ENCODE measurements around the gene IQCM. TPM values are rescaled to one million over a fixed set of nuclear protein-coding genes. Genes with fewer than 3 reads are reported as not detected.

IQCM gene
- total RNA-seq, 1 experiment from 2014 or later = not detected

DNA sequence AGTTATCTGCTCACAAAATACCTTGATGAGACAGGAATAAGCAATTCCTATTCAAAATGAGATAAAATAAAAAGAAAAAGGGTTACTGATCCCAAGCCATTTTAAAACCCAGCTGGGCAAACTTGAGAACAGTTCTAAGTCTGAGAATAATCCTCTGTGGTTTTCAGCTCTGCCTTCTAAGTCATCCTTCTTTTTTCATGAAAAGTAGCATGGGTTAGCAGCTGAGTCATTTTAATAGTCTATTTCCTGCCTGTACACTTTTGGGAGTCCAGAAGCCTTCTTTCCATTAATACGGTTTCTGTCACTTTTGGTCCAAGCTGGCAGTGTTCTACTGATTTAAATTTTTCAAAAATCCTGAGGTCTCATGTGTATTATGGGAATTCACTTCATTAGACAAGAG is 374.3 kb downstream of the IQCM start:
- no peaks in the 10 kb centered on the region for H3K27me3 ChIP-seq (ENCODE audit: control insufficient read depth, insufficient read depth, low read length)
- intact Hi-C loops (cut with micrococcal nuclease; ENCODE audit: unreplicated experiment) = no loop called here
- DNase-seq (ENCODE audit: low read depth, low spot score) (no peak), ATAC-seq (no peak)
- POLR2A ChIA-PET = no interaction called here
- no peaks in the 10 kb centered on the region for H3K9me3 ChIP-seq (ENCODE audit: control insufficient read depth, insufficient read depth, low read depth, low read length)
- H3K4me1 ChIP-seq (ENCODE audit: control insufficient read depth, insufficient read depth, low read length) = no peaks in the 10 kb centered on the region
- H3K27ac ChIP-seq (ENCODE audit: low read length) = no peak overlapping the region
- no peak overlapping the region for H3K4me3 ChIP-seq (ENCODE audit: low read depth in 2 of 2, low read length in 2 of 2)
- CTCF ChIA-PET = no interaction called here
- in situ Hi-C loops (cut with HindIII; ENCODE audit: low pct_unique_long_range_greater_than_20kb, low sequenced_read_pairs) = no loop called here
- no TSS peak for BruUV-seq (replicated peaks)
- TF ChIP-seq, protein P1, sequence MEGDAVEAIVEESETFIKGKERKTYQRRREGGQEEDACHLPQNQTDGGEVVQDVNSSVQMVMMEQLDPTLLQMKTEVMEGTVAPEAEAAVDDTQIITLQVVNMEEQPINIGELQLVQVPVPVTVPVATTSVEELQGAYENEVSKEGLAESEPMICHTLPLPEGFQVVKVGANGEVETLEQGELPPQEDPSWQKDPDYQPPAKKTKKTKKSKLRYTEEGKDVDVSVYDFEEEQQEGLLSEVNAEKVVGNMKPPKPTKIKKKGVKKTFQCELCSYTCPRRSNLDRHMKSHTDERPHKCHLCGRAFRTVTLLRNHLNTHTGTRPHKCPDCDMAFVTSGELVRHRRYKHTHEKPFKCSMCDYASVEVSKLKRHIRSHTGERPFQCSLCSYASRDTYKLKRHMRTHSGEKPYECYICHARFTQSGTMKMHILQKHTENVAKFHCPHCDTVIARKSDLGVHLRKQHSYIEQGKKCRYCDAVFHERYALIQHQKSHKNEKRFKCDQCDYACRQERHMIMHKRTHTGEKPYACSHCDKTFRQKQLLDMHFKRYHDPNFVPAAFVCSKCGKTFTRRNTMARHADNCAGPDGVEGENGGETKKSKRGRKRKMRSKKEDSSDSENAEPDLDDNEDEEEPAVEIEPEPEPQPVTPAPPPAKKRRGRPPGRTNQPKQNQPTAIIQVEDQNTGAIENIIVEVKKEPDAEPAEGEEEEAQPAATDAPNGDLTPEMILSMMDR (IDR thresholded peaks at IDR 0.05) = no peak
- TF ChIP-seq SIN3A (IDR thresholded peaks at IDR 0.05; ENCODE audit: borderline replicate concordance, insufficient read depth, low read depth, low read length) = no peak
- TF ChIP-seq, protein P2, sequence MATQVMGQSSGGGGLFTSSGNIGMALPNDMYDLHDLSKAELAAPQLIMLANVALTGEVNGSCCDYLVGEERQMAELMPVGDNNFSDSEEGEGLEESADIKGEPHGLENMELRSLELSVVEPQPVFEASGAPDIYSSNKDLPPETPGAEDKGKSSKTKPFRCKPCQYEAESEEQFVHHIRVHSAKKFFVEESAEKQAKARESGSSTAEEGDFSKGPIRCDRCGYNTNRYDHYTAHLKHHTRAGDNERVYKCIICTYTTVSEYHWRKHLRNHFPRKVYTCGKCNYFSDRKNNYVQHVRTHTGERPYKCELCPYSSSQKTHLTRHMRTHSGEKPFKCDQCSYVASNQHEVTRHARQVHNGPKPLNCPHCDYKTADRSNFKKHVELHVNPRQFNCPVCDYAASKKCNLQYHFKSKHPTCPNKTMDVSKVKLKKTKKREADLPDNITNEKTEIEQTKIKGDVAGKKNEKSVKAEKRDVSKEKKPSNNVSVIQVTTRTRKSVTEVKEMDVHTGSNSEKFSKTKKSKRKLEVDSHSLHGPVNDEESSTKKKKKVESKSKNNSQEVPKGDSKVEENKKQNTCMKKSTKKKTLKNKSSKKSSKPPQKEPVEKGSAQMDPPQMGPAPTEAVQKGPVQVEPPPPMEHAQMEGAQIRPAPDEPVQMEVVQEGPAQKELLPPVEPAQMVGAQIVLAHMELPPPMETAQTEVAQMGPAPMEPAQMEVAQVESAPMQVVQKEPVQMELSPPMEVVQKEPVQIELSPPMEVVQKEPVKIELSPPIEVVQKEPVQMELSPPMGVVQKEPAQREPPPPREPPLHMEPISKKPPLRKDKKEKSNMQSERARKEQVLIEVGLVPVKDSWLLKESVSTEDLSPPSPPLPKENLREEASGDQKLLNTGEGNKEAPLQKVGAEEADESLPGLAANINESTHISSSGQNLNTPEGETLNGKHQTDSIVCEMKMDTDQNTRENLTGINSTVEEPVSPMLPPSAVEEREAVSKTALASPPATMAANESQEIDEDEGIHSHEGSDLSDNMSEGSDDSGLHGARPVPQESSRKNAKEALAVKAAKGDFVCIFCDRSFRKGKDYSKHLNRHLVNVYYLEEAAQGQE (IDR thresholded peaks at IDR 0.05; ENCODE audit: insufficient read depth in 1 of 2, low read depth in 2 of 2, low read length in 1 of 2) = no peak
- TF ChIP-seq POLR2AphosphoS5 (IDR thresholded peaks at IDR 0.05; ENCODE audit: low read depth, low read length) = no peak
- no peak for TF ChIP-seq TCF7L2 (IDR thresholded peaks at IDR 0.05; ENCODE audit: low read depth, low read length)
- H3K36me3 ChIP-seq (ENCODE audit: control insufficient read depth, insufficient read depth, low read length) = no peaks in the 10 kb centered on the region

DNA sequence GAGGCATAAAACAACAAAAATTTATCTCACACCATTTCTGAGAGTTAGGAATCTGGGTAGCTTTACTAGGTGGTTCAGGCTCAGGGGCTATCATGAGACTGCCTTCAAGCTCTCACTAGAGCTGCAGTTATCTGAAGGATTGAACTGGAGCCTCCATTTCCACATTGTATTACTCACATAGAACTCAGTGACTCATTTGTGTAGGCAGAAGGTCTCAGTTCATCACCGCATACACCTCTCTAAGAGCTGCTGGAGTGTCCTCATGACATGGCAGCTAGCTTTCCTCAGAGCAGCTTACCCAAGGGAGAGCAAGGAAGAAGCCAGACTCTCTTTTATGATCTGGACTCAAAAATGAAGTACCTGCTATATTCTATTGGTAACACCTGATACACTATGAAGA is 389.2 kb downstream of the IQCM start:
- no peaks in the 10 kb centered on the region for H3K9me3 ChIP-seq (ENCODE audit: control insufficient read depth, insufficient read depth, low read depth, low read length)
- intact Hi-C loops (cut with micrococcal nuclease; ENCODE audit: unreplicated experiment) (no loop called here), in situ Hi-C loops (cut with HindIII; ENCODE audit: low pct_unique_long_range_greater_than_20kb, low sequenced_read_pairs) (no loop called here)
- ATAC-seq (no peak), DNase-seq (ENCODE audit: low read depth, low spot score) (no peak)
- H3K27ac ChIP-seq (ENCODE audit: low read length) = no peak overlapping the region
- no peaks in the 10 kb centered on the region for H3K4me1 ChIP-seq (ENCODE audit: control insufficient read depth, insufficient read depth, low read length)
- H3K36me3 ChIP-seq (ENCODE audit: control insufficient read depth, insufficient read depth, low read length) = no peaks in the 10 kb centered on the region
- POLR2A ChIA-PET = no interaction called here
- TF ChIP-seq SIN3A (IDR thresholded peaks at IDR 0.05; ENCODE audit: borderline replicate concordance, insufficient read depth, low read depth, low read length) = no peak
- TF ChIP-seq, protein P2 (IDR thresholded peaks at IDR 0.05; ENCODE audit: insufficient read depth in 1 of 2, low read depth in 2 of 2, low read length in 1 of 2) = no peak
- TF ChIP-seq, protein P1 (IDR thresholded peaks at IDR 0.05) = no peak
- TF ChIP-seq TCF7L2 (IDR thresholded peaks at IDR 0.05; ENCODE audit: low read depth, low read length) = no peak
- TF ChIP-seq POLR2AphosphoS5 (IDR thresholded peaks at IDR 0.05; ENCODE audit: low read depth, low read length) = no peak
- no peaks in the 10 kb centered on the region for H3K27me3 ChIP-seq (ENCODE audit: control insufficient read depth, insufficient read depth, low read length)
- H3K4me3 ChIP-seq (ENCODE audit: low read depth in 2 of 2, low read length in 2 of 2) = no peak overlapping the region
- CTCF ChIA-PET = no interaction called here
- no TSS peak for BruUV-seq (replicated peaks)
